HepG2 (cell line): Measurements from ENCODE around the gene TEF. TPM values are rescaled to one million over a fixed set of nuclear protein-coding genes. Genes with fewer than 3 reads are reported as not detected.
A peak's percentile ranks its signal among the peaks of the same experiment; 100 is the strongest.

Experiments
- ATAC-seq: fragments of 200-7000 bp; cut with Tn5 transposase; 3 replicates; pipeline ENCODE4 v1.9.1; 2020; ENCODE audit warnings: mild to moderate bottlenecking, moderate library complexity
- BruUV-seq: library from RNA; stranded (reverse); fragments of 400-500 nt; replicated peaks from 2 replicates; lab custom pipeline; 2021; lab: Mats Ljungman, UMichigan
- CTCF ChIA-PET: fragments of 300-600 bp; formaldehyde crosslinking; extraction: SDS; loops from one replicate; lab custom pipeline; 2021; ENCODE audit warnings: low total read pairs, inconsistent platforms, low intra/inter-chr PET ratio; lab: Yijun Ruan, JAX
- POLR2A ChIA-PET: fragments of 350-600 bp; sonication (Branson Sonifier 250); formaldehyde crosslinking; loops from one replicate; lab custom pipeline; 2020; ENCODE audit warnings: antibody characterized with exemption, inconsistent platforms; lab: Yijun Ruan, JAX
- DNase-seq: peaks from one replicate; pipeline ENCODE4 v3.0.0-alpha.2; 2015; ENCODE audit warnings: low spot score
- FAIRE-seq: peaks from 3 replicates; lab custom pipeline; 2011; peaks lifted over from hg19 to GRCh38; lab: Jason Lieb, UNC
- H2AFZ ChIP-seq: one replicate; pipeline ENCODE4 v1.6.1; 2011; ENCODE audit warnings: low read length, inconsistent platforms
- H3K27ac ChIP-seq: fragments of 300-600 bp; 3 replicates; pipeline ENCODE4 v1.8.0; 2011; ENCODE audit warnings: mixed run types, mild to moderate bottlenecking, mixed read lengths, low read length, inconsistent platforms; ENCODE audit not compliant: insufficient read depth; ENCODE audit errors: extremely low read length
- H3K27me3 ChIP-seq, 2 experiments: fragments of 200-600 bp in 1 of 2; 2 replicates in 1 of 2; 3 replicates in 1 of 2; pipeline versions ENCODE4 v1.6.0 to v1.8.0; 2011; ENCODE audit warnings: low read length in 2 of 2, mild to moderate bottlenecking in 2 of 2, moderate library complexity in 2 of 2, inconsistent platforms in 1 of 2; ENCODE audit not compliant: insufficient read depth in 2 of 2, control insufficient read depth in 1 of 2
- H3K36me3 ChIP-seq, 2 experiments: fragments of 200-600 bp in 1 of 2; replicated peaks in 1 of 2; 2 replicates in 1 of 2; 3 replicates in 1 of 2; pipeline versions ENCODE4 v1.5.1 to v1.8.0; 2011; ENCODE audit warnings: low read length in 2 of 2, inconsistent platforms in 1 of 2; ENCODE audit not compliant: insufficient read depth in 2 of 2, control insufficient read depth in 1 of 2
- H3K4me1 ChIP-seq: 2 replicates; pipeline ENCODE4 v1.5.1; 2012; ENCODE audit warnings: low read length, inconsistent platforms; ENCODE audit not compliant: insufficient read depth
- H3K4me2 ChIP-seq: 2 replicates; pipeline ENCODE4 v1.6.0; 2011; ENCODE audit warnings: low read depth, low read length, inconsistent platforms
- H3K4me3 ChIP-seq, 3 experiments: fragments of 200-600 bp in 1 of 3; sonication (generic), shearing (Covaris generic) in 1 of 3; replicated peaks in 1 of 3; 2 replicates each; pipeline ENCODE4 v1.5.1; 2011 to 2016; ENCODE audit warnings: low read length in 3 of 3, inconsistent platforms in 2 of 3, low read depth in 2 of 3, mild to moderate bottlenecking in 2 of 3, control low read depth in 1 of 3, mixed read lengths in 1 of 3; ENCODE audit not compliant: insufficient read depth in 1 of 3
- H3K79me2 ChIP-seq: one replicate; pipeline ENCODE4 v1.6.1; 2011; ENCODE audit warnings: low read length, inconsistent platforms; ENCODE audit not compliant: insufficient read depth
- H3K9ac ChIP-seq: 2 replicates; pipeline ENCODE4 v1.6.0; 2011; ENCODE audit warnings: mild to moderate bottlenecking, low read depth, low read length, inconsistent platforms; ENCODE audit not compliant: insufficient read depth
- H3K9me3 ChIP-seq: 2 replicates; pipeline ENCODE4 v1.5.1; 2012; ENCODE audit warnings: mild to moderate bottlenecking, low read length
- H4K20me1 ChIP-seq: 2 replicates; pipeline ENCODE4 v1.6.0; 2011; ENCODE audit warnings: inconsistent platforms, mild to moderate bottlenecking, low read length, moderate library complexity; ENCODE audit not compliant: insufficient read depth
- ASH2L ChIP-seq: fragments of 300-600, 200-600 bp; sonication (generic); IDR thresholded peaks from 2 replicates; pipeline ENCODE4 v1.7.0; 2017; ENCODE audit warnings: low read depth, mild to moderate bottlenecking, moderate library complexity, mixed read lengths, low read length; ENCODE audit not compliant: insufficient read length
- BORCS8-MEF2B ChIP-seq: sonication (generic); formaldehyde crosslinking; IDR thresholded peaks from 2 replicates; pipeline ENCODE4 v1.8.0; 2022; ENCODE audit warnings: mild to moderate bottlenecking, missing genetic modification reagents
- CERS6 ChIP-seq: sonication (generic); formaldehyde crosslinking; IDR thresholded peaks from 2 replicates; pipeline ENCODE4 v1.5.0; 2020; ENCODE audit warnings: missing genetic modification reagents
- KDM3A ChIP-seq: IDR thresholded peaks from 2 replicates; pipeline ENCODE4 v1.6.1; 2018; ENCODE audit warnings: low read depth, missing compliant biosample characterization
- MYPOP ChIP-seq: sonication (generic); formaldehyde crosslinking; IDR thresholded peaks from 2 replicates; pipeline ENCODE4 v1.8.1; 2023; ENCODE audit warnings: mild to moderate bottlenecking, moderate library complexity, missing genetic modification reagents
- RBAK ChIP-seq: sonication (generic); formaldehyde crosslinking; IDR thresholded peaks from 2 replicates; pipeline ENCODE4 v1.5.1; 2020; ENCODE audit warnings: mild to moderate bottlenecking, missing genetic modification reagents
- SALL1 ChIP-seq: sonication (generic); formaldehyde crosslinking; IDR thresholded peaks from 2 replicates; pipeline ENCODE4 v1.8.0; 2022; ENCODE audit warnings: mild to moderate bottlenecking, missing genetic modification reagents
- TFE3 ChIP-seq: IDR thresholded peaks from 2 replicates; pipeline ENCODE4 v1.6.1; 2016
- U2AF1 ChIP-seq: fragments of 200-400 bp; formaldehyde crosslinking; optimal IDR thresholded peaks from 2 replicates; pipeline ENCODE3; 2017; ENCODE audit warnings: mild to moderate bottlenecking, low read depth, low read length
- ZNF276 ChIP-seq: sonication (generic); formaldehyde crosslinking; IDR thresholded peaks from 2 replicates; pipeline ENCODE4 v1.4.0; 2020; ENCODE audit warnings: mild to moderate bottlenecking, low read depth, missing genetic modification reagents
- ZNF564 ChIP-seq: sonication (generic); formaldehyde crosslinking; IDR thresholded peaks from 2 replicates; pipeline ENCODE4 v1.8.1; 2023; ENCODE audit warnings: mild to moderate bottlenecking, missing genetic modification reagents
- ZNF607 ChIP-seq: sonication (generic); formaldehyde crosslinking; IDR thresholded peaks from 2 replicates; pipeline ENCODE4 v1.5.1; 2020; ENCODE audit warnings: missing genetic modification reagents, mild to moderate bottlenecking, borderline replicate concordance
- WGBS: methylation state at CpG from one replicate; pipeline ENCODE4 v1.1.6; 2017; ENCODE audit warnings: low lambda C conversion rate; 5-methylcytosine and 5-hydroxymethylcytosine counted together
- in situ Hi-C: cut with HindIII; loops from 2 replicates; pipeline ENCODE4 v1.10.0; 2017; ENCODE audit warnings: low pct_unique_long_range_greater_than_20kb; ENCODE audit not compliant: extremely low pct_ligation_motif_present
- intact Hi-C: fragments of 100-400 bp; cut with micrococcal nuclease; formaldehyde crosslinking; loops from one replicate; pipeline ENCODE4 v1.10.0; 2022; ENCODE audit not compliant: unreplicated experiment
- polyA plus RNA-seq, 8 experiments: library from polyadenylated mRNA; depleted of rRNA in 3 of 8; stranded (reverse) in 7 of 8; unstranded in 1 of 8; fragments of >200 nt; fragmentation: Illumina TruSeq in 4 of 8; extraction: Trizol in 4 of 8; gene quantifications; 2 replicates each; pipeline versions ENCODE4 v1.2.1 to v1.2.3, GENCODE V29; 2011 to 2016; ENCODE audit warnings: low read depth in 4 of 8, missing spikeins in 1 of 8, mixed read lengths in 1 of 8; ENCODE audit not compliant: insufficient read depth in 1 of 8
- total RNA-seq, 5 experiments: library from RNA; depleted of rRNA; stranded (reverse); fragments of >200 nt; fragmentation: Illumina TruSeq; extraction: Trizol; gene quantifications; 2 replicates each; pipeline ENCODE4 v1.2.3, GENCODE V29; 2016; ENCODE audit warnings: low read depth in 1 of 5
- TF ChIP-seq, protein P1 (sequence below): sonication (generic); formaldehyde crosslinking; conservative IDR thresholded peaks from 2 replicates; pipeline ENCODE4 v1.8.0; 2022; ENCODE audit warnings: low read depth, missing genetic modification reagents

Gene TEF
- total and polyA plus RNA-seq, 2 of the 13 experiments (the other 11 are each of a cell fraction or from before 2014, with no cell fraction given): 7.6 to 11.2 TPM

DNA sequence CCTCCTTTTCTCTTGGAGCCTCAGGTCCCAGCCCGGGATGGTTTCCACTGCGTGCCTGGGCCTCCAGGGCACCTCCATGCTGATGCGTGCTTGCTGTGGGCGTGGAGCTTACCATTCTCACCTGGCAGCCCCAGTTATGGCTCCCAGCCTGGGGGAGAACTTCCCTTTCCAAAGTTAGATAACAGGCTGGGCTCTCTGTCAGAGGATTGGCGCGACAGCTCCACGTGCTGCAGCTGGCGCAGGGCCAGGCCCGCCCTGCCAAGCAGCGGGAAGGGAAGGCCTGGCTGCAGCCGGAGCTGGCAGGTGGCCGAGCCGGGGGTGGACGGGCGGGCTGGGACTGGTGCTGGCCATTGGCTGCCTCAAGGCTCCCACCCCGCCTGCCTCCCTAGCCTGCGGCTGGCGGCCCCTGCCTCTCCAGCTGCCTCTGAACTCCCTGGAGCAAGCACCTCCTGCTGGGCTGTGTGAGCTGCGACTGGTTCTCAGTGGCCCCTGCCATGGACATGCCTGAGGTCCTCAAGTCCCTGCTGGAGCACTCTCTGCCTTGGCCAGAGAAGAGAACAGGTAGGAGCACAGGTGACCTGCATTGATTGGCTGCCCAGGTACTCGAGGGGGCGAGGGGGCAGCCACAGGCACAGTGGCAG is 14.6 kb upstream of the TEF start:
- DNase-seq (peak; percentile 80), FAIRE-seq (peak; percentile 18), ATAC-seq (peak; percentile 89)
- POLR2A ChIA-PET: interaction anchor here (0.9 to 7.5 kb wide), 7 partner anchors 11 to 81 kb away, joined by 3 to 135 read pairs (median 4); partner anchors contain the start of genes RANGAP1, TEF and TOB2
- Histone ChIP-seq H2AFZ (no peak overlapping the region), H3K36me3 (no peaks in the 10 kb centered on the region), H3K4me3 (peak overlapping the region in 2 of 3 experiments; percentile 34 to 61; a peak in 3 of 6 replicates), H3K27me3 (no peaks in the 10 kb centered on the region; a peak in 1 of 5 replicates), H3K27ac (no peak overlapping the region), H3K9me3 (no peaks in the 10 kb centered on the region), H3K9ac (peak overlapping the region; percentile 12), H3K79me2 (no peaks in the 10 kb centered on the region), H4K20me1 (no peaks in the 10 kb centered on the region), H3K4me2 (peak overlapping the region; percentile 68), H3K4me1 (peaks cover 53% of the 10 kb centered on the region)
- no TSS peak for BruUV-seq
- WGBS: 4% methylated on average over 7 of the region's 21 CpGs
- in situ Hi-C loops (no loop called here), intact Hi-C loops (loop anchor here (10.0 kb wide), 1 partner anchor 62 kb away; the partner anchor contains the start of gene ZC3H7B)
- CTCF ChIA-PET: no interaction called here
- TF ChIP-seq ZNF564 (CRISPR knock-in tag): peak; percentile 62; the same call in 1 of the 2 replicates
- TF ChIP-seq MYPOP (CRISPR knock-in tag): no peak
- peak; percentile 88 for TF ChIP-seq SALL1 (CRISPR knock-in tag)
- no peak for TF ChIP-seq CERS6 (CRISPR knock-in tag)
- peak; percentile 65 for TF ChIP-seq TFE3 (CRISPR knock-in tag)
- TF ChIP-seq U2AF1: no peak
- TF ChIP-seq ASH2L: peak; percentile 28
- TF ChIP-seq ZNF276 (CRISPR knock-in tag): 0 out of 2 replicates have a peak, but pooled peaks have one; percentile 58
- TF ChIP-seq, protein P1, sequence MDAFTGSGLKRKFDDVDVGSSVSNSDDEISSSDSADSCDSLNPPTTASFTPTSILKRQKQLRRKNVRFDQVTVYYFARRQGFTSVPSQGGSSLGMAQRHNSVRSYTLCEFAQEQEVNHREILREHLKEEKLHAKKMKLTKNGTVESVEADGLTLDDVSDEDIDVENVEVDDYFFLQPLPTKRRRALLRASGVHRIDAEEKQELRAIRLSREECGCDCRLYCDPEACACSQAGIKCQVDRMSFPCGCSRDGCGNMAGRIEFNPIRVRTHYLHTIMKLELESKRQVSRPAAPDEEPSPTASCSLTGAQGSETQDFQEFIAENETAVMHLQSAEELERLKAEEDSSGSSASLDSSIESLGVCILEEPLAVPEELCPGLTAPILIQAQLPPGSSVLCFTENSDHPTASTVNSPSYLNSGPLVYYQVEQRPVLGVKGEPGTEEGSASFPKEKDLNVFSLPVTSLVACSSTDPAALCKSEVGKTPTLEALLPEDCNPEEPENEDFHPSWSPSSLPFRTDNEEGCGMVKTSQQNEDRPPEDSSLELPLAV: no peak
- peak; percentile 52; the same call in 1 of the 2 replicates for TF ChIP-seq ZNF607
- 0 out of 2 replicates have a peak, but pooled peaks have one; percentile 59 for TF ChIP-seq BORCS8-MEF2B (CRISPR knock-in tag)
- no peak for TF ChIP-seq KDM3A
- TF ChIP-seq RBAK (CRISPR knock-in tag): no peak
